NCI-H146 (cell line): ENCODE results near the gene PFDN5.
"Not testable (repeated sequence)": the region's sequence is repeated elsewhere in the genome, so short reads cannot be mapped to it uniquely, and the experiment has no call there.

Experiments
- DNase-seq: peaks from one replicate; lab custom pipeline; 2025; lab: John Stamatoyannopoulos, UW

The PFDN5 gene

GRCh38 chr12:53286448-53286847 is 8.9 kb upstream of the PFDN5 start:
- DNase-seq = no peak

- DNase-seq = peak; percentile 41
Observed at GRCh38 chr12:53287741-53288216, 7.6 kb upstream of the PFDN5 start.

GRCh38 chr12:53288322-53288721 is 7.0 kb upstream of the PFDN5 start:
- DNase-seq = no peak

- no peak for DNase-seq
Observed at GRCh38 chr12:53289891-53290290, 5.5 kb upstream of the PFDN5 start.

- no peak for DNase-seq
Observed at GRCh38 chr12:53290661-53291060, 4.7 kb upstream of the PFDN5 start.

GRCh38 chr12:53292426-53292825 is 2.9 kb upstream of the PFDN5 start:
- peak; percentile 61 for DNase-seq

- no peak for DNase-seq
Observed at GRCh38 chr12:53295891-53296219, 513 bp downstream of the PFDN5 start.

- DNase-seq = not testable (repeated sequence)
Observed at GRCh38 chr12:53297106-53297505, 1.8 kb downstream of the PFDN5 start.

GRCh38 chr12:53298164-53298563 is 2.8 kb downstream of the PFDN5 start:
- no peak for DNase-seq

- DNase-seq = peak; percentile 33
Observed at GRCh38 chr12:53299101-53299453, 3.7 kb downstream of the PFDN5 start.

GRCh38 chr12:53299454-53300180 is 4.3 kb downstream of the PFDN5 start, which contains the start of gene MYG1:
TSS of gene MYG1 (plus strand) at chr12:53299695. CDS start at chr12:53299738, 43 bp downstream.
- DNase-seq = peak; percentile 94

- no peak for DNase-seq
Observed at GRCh38 chr12:53300187-53300586, 4.8 kb downstream of the PFDN5 start.

GRCh38 chr12:53302903-53303302 is 7.6 kb downstream of the PFDN5 start:
- DNase-seq = no peak

GRCh38 chr12:53306826-53307225 is 11.5 kb downstream of the PFDN5 start:
- no peak for DNase-seq

GRCh38 chr12:53308276-53308675 is 12.9 kb downstream of the PFDN5 start:
- DNase-seq = no peak

- no peak for DNase-seq
Observed at GRCh38 chr12:53313996-53314395, 18.7 kb downstream of the PFDN5 start.

- no peak for DNase-seq
Observed at GRCh38 chr12:53320352-53321195, 25.2 kb downstream of the PFDN5 start.

GRCh38 chr12:53324113-53324778 is 28.9 kb downstream of the PFDN5 start:
- no peak for DNase-seq

GRCh38 chr12:53324779-53325510 is 29.6 kb downstream of the PFDN5 start:
- DNase-seq = peak; percentile 93

- peak; percentile 58 for DNase-seq
Observed at GRCh38 chr12:53325511-53326061, 30.2 kb downstream of the PFDN5 start.

GRCh38 chr12:53326460-53327185 is 31.3 kb downstream of the PFDN5 start:
- peak; percentile 21 for DNase-seq
